Activated B cell treated with CpG ODN at 0.5 μM for 24 hours (primary cell): Measurements from ENCODE around the gene SLC34A2. TPM values are rescaled to one million over a fixed set of nuclear protein-coding genes. Genes with fewer than 3 reads are reported as not detected.

ENCODE experiments used
- ATAC-seq: fragments of 200-7000 bp; cut with Tn5 transposase; one replicate; pipeline ENCODE4 v1.10.0; 2021; ENCODE audit warnings: low read depth, mild to moderate bottlenecking, moderate library complexity
- CTCF ChIA-PET: fragments of 350-600 bp; sonication (Branson Sonifier 250); formaldehyde crosslinking; loops from one replicate; lab custom pipeline; 2021; ENCODE audit warnings: antibody characterized with exemption; lab: Charles Lee
- POLR2A ChIA-PET: fragments of 350-600 bp; sonication (Branson Sonifier 250); formaldehyde crosslinking; loops from one replicate; lab custom pipeline; 2021; ENCODE audit warnings: antibody characterized with exemption; lab: Charles Lee
- DNase-seq: peaks from one replicate; pipeline ENCODE4 v3.0.0; 2022
- H3K27ac Mint-ChIP-seq: one replicate; pipeline ENCODE4 v1.8.0; 2020; ENCODE audit warnings: mixed read lengths
- H3K27me3 Mint-ChIP-seq: one replicate; pipeline ENCODE4 v1.8.0; 2021; ENCODE audit warnings: mixed read lengths
- H3K36me3 Mint-ChIP-seq: one replicate; pipeline ENCODE4 v1.8.0; 2021; ENCODE audit warnings: low read depth, mixed read lengths
- H3K4me1 Mint-ChIP-seq: one replicate; pipeline ENCODE4 v1.8.0; 2021; ENCODE audit warnings: mixed read lengths
- H3K4me3 Mint-ChIP-seq: one replicate; pipeline ENCODE4 v1.8.0; 2020; ENCODE audit warnings: mild to moderate bottlenecking, mixed read lengths
- H3K9me3 Mint-ChIP-seq: one replicate; pipeline ENCODE4 v1.8.0; 2020; ENCODE audit warnings: mixed read lengths
- CTCF ChIP-seq: fragments of 200-600 bp; IDR thresholded peaks from one replicate; pipeline ENCODE4 v1.8.0; 2022; ENCODE audit warnings: antibody characterized with exemption, mild to moderate bottlenecking
- intact Hi-C: fragments of 100-400 bp; cut with micrococcal nuclease; formaldehyde crosslinking; loops from one replicate; pipeline ENCODE4 v1.15.1; 2024
- total RNA-seq: library from RNA; stranded (reverse); gene quantifications from 2 replicates; pipeline ENCODE4 v1.2.3, GENCODE V29; 2022

SLC34A2 gene
- total RNA-seq, 1 donor from 2014 or later = not detected

- H3K4me3 Mint-ChIP-seq = no peak overlapping the region
- peaks cover 3% of the 10 kb centered on the region for H3K9me3 Mint-ChIP-seq
- POLR2A ChIA-PET = no interaction called here
- ATAC-seq = no peak
- H3K27ac Mint-ChIP-seq = no peak overlapping the region
- no peaks in the 10 kb centered on the region for H3K4me1 Mint-ChIP-seq
- CTCF ChIA-PET = no interaction called here
- H3K27me3 Mint-ChIP-seq = no peaks in the 10 kb centered on the region
- TF ChIP-seq CTCF = no peak
- intact Hi-C loops = no loop called here
- DNase-seq = no peak
- peaks cover 8% of the 10 kb centered on the region for H3K36me3 Mint-ChIP-seq
Measured at GRCh38 chr4:25713812-25714211, 58.2 kb downstream of the SLC34A2 start.

GRCh38 chr4:25722964-25723363, 67.3 kb downstream of the SLC34A2 start:
- Mint-ChIP-seq H3K36me3 (peaks cover 8% of the 10 kb centered on the region), H3K9me3 (no peaks in the 10 kb centered on the region), H3K27ac (no peak overlapping the region), H3K27me3 (no peaks in the 10 kb centered on the region), H3K4me3 (no peak overlapping the region), H3K4me1 (peaks cover 8% of the 10 kb centered on the region)
- intact Hi-C loops = no loop called here
- no peak for ATAC-seq
- ChIA-PET POLR2A (no interaction called here), CTCF (no interaction called here)
- DNase-seq = no peak
- TF ChIP-seq CTCF = no peak

- POLR2A ChIA-PET = no interaction called here
- intact Hi-C loops = no loop called here
Measured at GRCh38 chr4:25723409-25723808, 67.8 kb downstream of the SLC34A2 start.

GRCh38 chr4:25725870-25726269, 70.2 kb downstream of the SLC34A2 start:
- no peaks in the 10 kb centered on the region for H3K9me3 Mint-ChIP-seq

More at GRCh38 chr4:25723409-25723808, 67.8 kb downstream of the SLC34A2 start:
- no peak for DNase-seq
- Mint-ChIP-seq H3K4me3 (no peak overlapping the region), H3K27ac (no peak overlapping the region), H3K9me3 (no peaks in the 10 kb centered on the region), H3K36me3 (peaks cover 8% of the 10 kb centered on the region), H3K27me3 (no peaks in the 10 kb centered on the region), H3K4me1 (peaks cover 13% of the 10 kb centered on the region)
- CTCF ChIA-PET = no interaction called here
- TF ChIP-seq CTCF = no peak
- no peak for ATAC-seq

More at GRCh38 chr4:25725870-25726269, 70.2 kb downstream of the SLC34A2 start:
- Mint-ChIP-seq H3K27ac (no peak overlapping the region), H3K36me3 (peaks cover 7% of the 10 kb centered on the region), H3K4me3 (no peak overlapping the region), H3K4me1 (peaks cover 24% of the 10 kb centered on the region), H3K27me3 (no peaks in the 10 kb centered on the region)
- POLR2A ChIA-PET = no interaction called here
- intact Hi-C loops = no loop called here
- DNase-seq (no peak), ATAC-seq (no peak)
- CTCF ChIA-PET = no interaction called here
- TF ChIP-seq CTCF = no peak
